Endodermal cell (in vitro differentiated cells): ENCODE results near the gene ZEB2. TPM values are rescaled to one million over a fixed set of nuclear protein-coding genes. Genes with fewer than 3 reads are reported as not detected.

Experiments
- DNase-seq: peaks from one replicate; pipeline ENCODE4 v3.0.0-alpha.2; 2017
- H3K27ac ChIP-seq: 2 replicates; pipeline ENCODE4 v1.5.1; 2013; ENCODE audit warnings: mild to moderate bottlenecking, low read depth, low read length, moderate library complexity
- H3K27me3 ChIP-seq: 2 replicates; pipeline ENCODE4 v1.6.1; 2013; ENCODE audit warnings: mild to moderate bottlenecking, low read length, moderate library complexity; ENCODE audit not compliant: insufficient read depth, control insufficient read depth, poor library complexity, severe bottlenecking
- H3K36me3 ChIP-seq: 2 replicates; pipeline ENCODE4 v1.7.0; 2013; ENCODE audit warnings: mild to moderate bottlenecking, low read length, moderate library complexity; ENCODE audit not compliant: control insufficient read depth, insufficient read depth
- H3K4me1 ChIP-seq: one replicate; pipeline ENCODE4 v1.7.0; 2013; ENCODE audit warnings: low read length; ENCODE audit not compliant: control insufficient read depth, insufficient read depth
- H3K4me3 ChIP-seq: 2 replicates; pipeline ENCODE4 v1.5.1; 2013; ENCODE audit warnings: mild to moderate bottlenecking, low read length, moderate library complexity
- H3K9ac ChIP-seq: 2 replicates; pipeline ENCODE4 v1.6.1; 2013; ENCODE audit warnings: mild to moderate bottlenecking, low read length, moderate library complexity; ENCODE audit not compliant: poor library complexity, severe bottlenecking; ENCODE audit errors: extremely low read depth
- H3K9me3 ChIP-seq: 2 replicates; pipeline ENCODE4 v1.6.1; 2013; ENCODE audit warnings: mild to moderate bottlenecking, low read length, moderate library complexity; ENCODE audit not compliant: control insufficient read depth
- H3K27ac Mint-ChIP-seq: 2 replicates; pipeline ENCODE4 v1.8.0; 2020; ENCODE audit warnings: mixed read lengths
- H3K27me3 Mint-ChIP-seq: 2 replicates; pipeline ENCODE4 v1.8.0; 2021; ENCODE audit warnings: mild to moderate bottlenecking, mixed read lengths; ENCODE audit not compliant: insufficient read depth
- H3K36me3 Mint-ChIP-seq: 2 replicates; pipeline ENCODE4 v1.8.0; 2020; ENCODE audit warnings: low read depth, mixed read lengths
- H3K4me1 Mint-ChIP-seq: 2 replicates; pipeline ENCODE4 v1.8.0; 2020; ENCODE audit warnings: mixed read lengths
- H3K4me3 Mint-ChIP-seq: 2 replicates; pipeline ENCODE4 v1.8.0; 2020; ENCODE audit warnings: mild to moderate bottlenecking, moderate library complexity, mixed read lengths
- H3K9me3 Mint-ChIP-seq: 2 replicates; pipeline ENCODE4 v1.8.0; 2020; ENCODE audit warnings: mild to moderate bottlenecking, mixed read lengths
- CTCF ChIP-seq: fragments of 200-600 bp; sonication (generic); conservative IDR thresholded peaks from 2 replicates; pipeline ENCODE4 v1.5.0; 2021; ENCODE audit warnings: antibody characterized with exemption, mild to moderate bottlenecking
- WGBS, 2 experiments: methylation state at CpG; one replicate each; pipeline versions ENCODE4 v1.1.5 to v1.1.7; 2013; ENCODE audit warnings: missing lambda C conversion rate in 2 of 2, mixed read lengths in 1 of 2; ENCODE audit not compliant: insufficient coverage in 1 of 2, insufficient read length in 1 of 2; 5-methylcytosine and 5-hydroxymethylcytosine counted together
- total RNA-seq, 2 donors: library from RNA; stranded (reverse); fragmentation: NEBNext Ultra II Directional in 1 of 2; extraction: Animal tissue kit (Norgen Biotek cat#: 25700) in 1 of 2; gene quantifications; 2 replicates in 1 of 2; 3 replicates in 1 of 2; pipeline ENCODE4 v1.2.1, GENCODE V29; 2021

Gene ZEB2
- total RNA-seq, 2 donors from 2014 or later = 0.29 to 0.31 TPM

- H3K4me3 ChIP-seq = no peak overlapping the region
- no peaks in the 10 kb centered on the region for H3K9me3 ChIP-seq
- no peaks in the 10 kb centered on the region for H3K27me3 Mint-ChIP-seq
- no peak overlapping the region for H3K27ac Mint-ChIP-seq
- H3K4me1 ChIP-seq = no peaks in the 10 kb centered on the region
- no peaks in the 10 kb centered on the region for H3K36me3 ChIP-seq
- no peaks in the 10 kb centered on the region for H3K36me3 Mint-ChIP-seq
- no peak overlapping the region for H3K9ac ChIP-seq
- DNase-seq = no peak
- H3K4me1 Mint-ChIP-seq = no peaks in the 10 kb centered on the region
- no peaks in the 10 kb centered on the region for H3K9me3 Mint-ChIP-seq
- no peak for TF ChIP-seq CTCF
- no peak overlapping the region for H3K27ac ChIP-seq
- no peaks in the 10 kb centered on the region for H3K27me3 ChIP-seq
- 95 to 97% methylated on average over 3 of the region's 3 CpGs for WGBS, 2 experiments
- H3K4me3 Mint-ChIP-seq = no peak overlapping the region
Observed at GRCh38 chr2:144550911-144551310, 31.0 kb upstream of the ZEB2 start.

- H3K9me3 ChIP-seq = no peaks in the 10 kb centered on the region
- no peak overlapping the region for H3K27ac ChIP-seq
- no peak overlapping the region for H3K4me3 ChIP-seq
- H3K4me1 Mint-ChIP-seq = no peaks in the 10 kb centered on the region
- H3K27me3 ChIP-seq = no peaks in the 10 kb centered on the region
- no peak for TF ChIP-seq CTCF
- no peaks in the 10 kb centered on the region for H3K27me3 Mint-ChIP-seq
- no peak overlapping the region for H3K9ac ChIP-seq
- DNase-seq = no peak
- no peaks in the 10 kb centered on the region for H3K9me3 Mint-ChIP-seq
- no peak overlapping the region for H3K27ac Mint-ChIP-seq
- H3K4me1 ChIP-seq = no peaks in the 10 kb centered on the region
- WGBS, 2 experiments = 74 to 99% methylated on average over 3 to 5 of the region's 6 CpGs
- H3K4me3 Mint-ChIP-seq = no peak overlapping the region
- H3K36me3 Mint-ChIP-seq = no peaks in the 10 kb centered on the region
- H3K36me3 ChIP-seq = no peaks in the 10 kb centered on the region
Observed at GRCh38 chr2:144550084-144550483, 30.2 kb upstream of the ZEB2 start.

- Mint-ChIP-seq H3K9me3 (no peaks in the 10 kb centered on the region), H3K27me3 (no peaks in the 10 kb centered on the region), H3K36me3 (no peaks in the 10 kb centered on the region), H3K4me3 (no peak overlapping the region), H3K4me1 (no peaks in the 10 kb centered on the region), H3K27ac (no peak overlapping the region)
- no peaks in the 10 kb centered on the region for H3K36me3 ChIP-seq
- TF ChIP-seq CTCF = no peak
- no peak overlapping the region for H3K27ac ChIP-seq
- H3K9me3 ChIP-seq = no peaks in the 10 kb centered on the region
- no peaks in the 10 kb centered on the region for H3K27me3 ChIP-seq
- no peak overlapping the region for H3K4me3 ChIP-seq
- H3K9ac ChIP-seq = no peak overlapping the region
- no peaks in the 10 kb centered on the region for H3K4me1 ChIP-seq
- DNase-seq = no peak
Observed at GRCh38 chr2:144548532-144549191, 28.7 kb upstream of the ZEB2 start.
